Endometrial microvascular endothelial cells (primary cell): ENCODE measurements around the gene SLC5A1. TPM values are rescaled to one million over a fixed set of nuclear protein-coding genes. Genes with fewer than 3 reads are reported as not detected.

Experiments
- in situ Hi-C: cut with HindIII; loops from 2 replicates; pipeline ENCODE4 v1.10.0; 2017; ENCODE audit warnings: low sequenced_read_pairs, low pct_unique_long_range_greater_than_20kb; ENCODE audit errors: inconsistent ontology term
- total RNA-seq: library from RNA; depleted of rRNA; stranded (reverse); fragments of >200 nt; gene quantifications from one replicate; pipeline ENCODE4 v1.2.3, GENCODE V29; 2015; ENCODE audit errors: inconsistent ontology term

SLC5A1 gene
- total RNA-seq: not detected

DNA sequence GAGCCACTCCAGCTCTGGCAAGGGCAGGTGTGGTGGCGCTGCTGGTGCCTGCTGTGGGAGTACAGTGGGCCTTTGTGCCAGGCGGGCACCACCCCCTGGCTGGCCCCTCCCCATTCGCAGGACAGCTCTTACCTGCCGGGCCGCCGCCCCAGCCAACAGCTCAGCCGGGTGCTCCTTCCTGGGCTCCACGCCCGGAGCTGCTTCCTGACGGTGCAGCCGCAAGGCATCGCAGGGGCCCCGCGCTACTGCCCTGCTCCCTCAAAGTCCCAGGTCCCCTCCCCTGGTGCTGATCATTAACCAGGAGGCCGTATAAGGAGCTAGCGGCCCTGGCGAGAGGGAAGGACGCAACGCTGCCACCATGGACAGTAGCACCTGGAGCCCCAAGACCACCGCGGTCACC is at the start of gene SLC5A1:
Gene SLC5A1, plus strand, starts transcription at position 338 of the 400 bp plus-strand sequence. Its CDS starts 21 bp downstream, at position 359.
- in situ Hi-C loops: no loop called here

- in situ Hi-C loops: no loop called here
These were observed 48.0 kb upstream of the SLC5A1 start for GRCh38 chr22:31995046-31995445.

DNA sequence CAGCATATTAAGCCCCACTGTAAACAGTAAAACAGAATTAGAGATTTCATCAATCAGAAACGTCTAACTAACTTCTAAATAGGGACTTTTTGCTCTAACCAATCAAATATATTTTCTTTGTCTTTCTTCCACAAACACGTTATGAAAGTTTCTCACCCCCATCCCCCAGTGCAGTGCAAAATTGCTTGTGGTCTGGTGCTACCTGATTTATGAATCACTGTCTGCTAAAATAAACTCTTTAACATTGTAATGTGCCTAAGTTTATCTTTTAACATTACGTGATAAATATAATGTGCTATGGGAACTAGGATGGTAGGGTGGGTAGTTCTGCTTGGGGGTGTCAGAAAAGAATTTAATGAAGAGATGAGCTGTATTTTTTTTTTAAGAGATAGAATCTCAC is 47.3 kb upstream of the SLC5A1 start:
- in situ Hi-C loops: no loop called here

DNA sequence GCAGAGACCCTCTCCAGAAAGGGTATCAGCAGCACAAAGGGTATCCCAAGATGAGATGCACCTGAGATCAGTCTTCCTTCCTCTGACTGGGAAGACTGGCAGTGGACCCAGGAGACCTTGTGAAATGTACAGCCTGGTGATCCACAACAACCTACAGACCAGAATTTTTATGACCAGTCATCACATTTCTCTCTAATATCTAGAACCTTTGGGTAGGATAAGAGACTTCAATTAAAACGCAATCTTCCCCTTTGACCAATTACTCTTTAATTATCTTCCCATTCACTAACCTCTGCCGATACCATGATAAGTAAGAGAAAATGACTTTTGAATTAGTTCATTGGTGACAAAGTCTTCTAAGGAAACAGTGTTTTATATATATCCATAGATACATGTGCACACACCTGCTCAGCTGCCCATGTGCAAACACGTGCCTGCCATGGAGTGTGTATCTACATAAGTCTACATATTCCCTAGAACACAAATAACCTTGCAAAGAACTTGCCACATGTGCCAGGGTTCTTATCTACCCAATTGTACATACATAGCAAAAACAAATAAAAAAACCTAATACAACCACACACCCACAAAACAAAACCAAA is 44.2 kb upstream of the SLC5A1 start:
- in situ Hi-C loops: no loop called here

GRCh38 chr22:32000181-32000580 is 42.9 kb upstream of the SLC5A1 start:
- in situ Hi-C loops: no loop called here

- in situ Hi-C loops: no loop called here
These were observed 37.6 kb upstream of the SLC5A1 start for GRCh38 chr22:32005453-32005852.

- in situ Hi-C loops: no loop called here
These were observed 29.9 kb upstream of the SLC5A1 start for GRCh38 chr22:32013200-32013599.

GRCh38 chr22:32016081-32016480 is 27.0 kb upstream of the SLC5A1 start:
- in situ Hi-C loops: no loop called here

- in situ Hi-C loops: no loop called here
These were observed 25.0 kb upstream of the SLC5A1 start for GRCh38 chr22:32018056-32018455.

DNA sequence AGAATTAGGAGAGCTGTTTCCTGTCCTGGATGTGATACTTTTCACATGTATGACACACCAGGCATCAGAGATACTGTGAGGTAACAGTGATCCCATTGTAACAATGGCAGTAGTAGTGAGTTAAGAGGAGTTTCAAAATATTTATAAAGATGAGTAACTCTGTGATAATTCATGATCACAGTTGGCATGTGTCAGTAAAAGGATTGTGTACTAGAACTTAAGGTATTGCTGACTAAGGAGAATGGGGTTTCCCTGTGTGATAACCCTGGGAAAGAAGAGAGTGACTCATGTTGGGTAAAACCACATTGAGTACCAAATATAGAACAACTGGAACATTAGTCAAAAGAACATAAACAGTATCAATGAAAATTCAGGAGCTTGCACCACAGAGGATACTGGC is 22.9 kb upstream of the SLC5A1 start:
- in situ Hi-C loops: no loop called here

- in situ Hi-C loops: no loop called here
These were observed 21.3 kb upstream of the SLC5A1 start for GRCh38 chr22:32021716-32022115.

- in situ Hi-C loops: no loop called here
These were observed 19.7 kb upstream of the SLC5A1 start for GRCh38 chr22:32023251-32023827.

GRCh38 chr22:32024796-32025195 is 18.3 kb upstream of the SLC5A1 start:
- in situ Hi-C loops: no loop called here

DNA sequence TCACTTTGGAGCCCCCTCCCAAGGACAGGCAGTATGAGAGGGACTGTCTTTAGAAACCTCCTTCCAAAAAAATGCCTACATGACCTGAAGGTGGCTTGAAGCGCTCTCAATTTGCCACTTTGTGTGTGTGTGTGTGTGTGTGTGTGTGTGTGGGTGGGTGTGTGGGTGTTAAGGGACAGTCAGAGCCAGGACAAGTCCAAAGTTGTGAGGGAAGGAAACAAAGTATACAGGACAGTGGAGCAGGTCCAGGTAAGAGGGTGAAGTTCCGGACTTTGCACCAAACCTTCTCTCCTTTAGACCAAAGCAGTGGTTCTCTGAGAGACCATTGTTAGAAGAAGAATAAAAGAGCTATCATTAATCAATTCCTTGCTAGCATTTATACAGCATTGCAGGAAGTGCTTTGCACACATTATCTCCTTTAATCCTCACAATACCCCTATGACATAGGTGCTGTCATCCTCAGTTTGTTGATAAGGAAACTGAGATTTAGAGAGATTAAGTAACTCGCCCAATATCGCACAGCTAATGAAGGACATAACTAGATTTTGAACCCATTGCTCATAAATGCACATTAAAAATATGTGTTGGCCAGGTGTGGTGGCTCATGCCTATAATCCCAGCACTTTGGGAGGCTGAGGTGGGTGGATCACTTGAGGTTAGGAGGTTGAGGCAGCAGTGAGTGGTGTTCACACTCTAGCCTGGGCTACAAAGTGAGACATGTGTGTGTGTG is 12.4 kb upstream of the SLC5A1 start:
- in situ Hi-C loops: no loop called here

DNA sequence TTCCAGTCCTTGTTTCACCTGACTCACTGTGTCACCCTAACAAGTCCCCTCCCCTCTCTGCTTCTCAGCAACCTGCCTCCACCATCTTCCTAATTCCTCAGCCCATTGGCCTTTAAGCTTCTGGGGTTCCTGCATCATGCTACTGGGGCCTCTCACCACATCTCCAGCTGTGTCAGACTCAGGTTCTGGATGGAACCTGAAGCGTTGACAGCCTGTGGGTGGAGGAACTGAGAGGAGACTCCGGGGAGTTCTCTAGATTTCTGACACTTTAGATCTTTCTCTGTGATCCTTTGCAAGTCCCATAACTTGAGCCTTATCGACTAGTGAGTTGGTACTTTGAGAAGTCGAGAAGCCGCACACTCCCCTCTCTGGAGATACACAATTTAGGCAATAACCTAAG is 11.6 kb upstream of the SLC5A1 start:
- in situ Hi-C loops: no loop called here

DNA sequence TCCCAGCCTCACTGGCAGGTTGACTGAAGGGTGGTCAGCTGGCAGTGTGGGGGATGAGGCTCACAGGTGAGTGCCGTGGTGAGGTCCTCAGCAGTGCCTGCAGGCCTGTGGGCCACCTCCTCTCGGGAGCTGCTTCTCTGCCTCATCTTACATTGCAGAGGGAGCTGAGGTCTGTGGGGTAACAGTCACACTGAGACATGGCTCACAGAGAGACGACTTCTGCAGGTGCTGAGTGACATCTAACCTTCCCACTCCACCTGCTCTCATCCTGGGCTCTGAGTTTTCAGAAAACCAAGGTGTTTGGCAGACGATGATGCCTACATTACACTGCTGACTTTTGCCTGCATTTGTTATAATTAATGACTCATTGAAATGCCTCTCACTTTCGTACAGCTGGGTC is 8.8 kb upstream of the SLC5A1 start:
- in situ Hi-C loops: no loop called here

GRCh38 chr22:32037236-32037635 is 5.8 kb upstream of the SLC5A1 start:
- in situ Hi-C loops: no loop called here

DNA sequence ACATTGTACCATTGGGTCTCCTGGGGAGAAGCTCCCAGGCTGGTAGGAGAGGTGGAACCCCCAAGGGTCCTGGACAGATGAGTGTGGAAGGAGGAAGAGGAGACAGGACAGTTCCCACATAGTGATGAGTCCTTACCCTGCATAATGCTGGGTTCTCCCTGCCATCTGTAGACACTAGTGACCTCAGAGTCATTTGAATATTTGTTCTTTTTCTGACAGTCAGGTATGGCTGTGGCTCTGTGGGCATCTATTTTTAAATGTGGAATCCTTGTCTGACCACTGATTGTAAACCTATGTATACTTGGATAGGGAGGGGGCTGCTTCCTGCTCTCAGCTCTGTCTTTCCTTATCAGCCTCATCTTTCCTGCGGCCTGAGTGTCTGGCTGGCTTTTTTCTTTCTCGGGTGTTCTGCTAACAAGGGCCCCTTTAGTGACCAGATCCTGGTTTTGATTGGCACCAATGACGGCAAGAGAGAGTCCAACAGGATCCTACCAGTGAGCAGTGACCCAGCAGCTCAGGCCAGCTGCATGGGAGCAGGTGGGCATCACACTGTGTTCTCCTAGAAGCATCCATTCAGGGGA is 2.6 kb upstream of the SLC5A1 start:
- in situ Hi-C loops: no loop called here

- in situ Hi-C loops: no loop called here
These were observed 330 bp downstream of the SLC5A1 start for GRCh38 chr22:32043391-32043790.

DNA sequence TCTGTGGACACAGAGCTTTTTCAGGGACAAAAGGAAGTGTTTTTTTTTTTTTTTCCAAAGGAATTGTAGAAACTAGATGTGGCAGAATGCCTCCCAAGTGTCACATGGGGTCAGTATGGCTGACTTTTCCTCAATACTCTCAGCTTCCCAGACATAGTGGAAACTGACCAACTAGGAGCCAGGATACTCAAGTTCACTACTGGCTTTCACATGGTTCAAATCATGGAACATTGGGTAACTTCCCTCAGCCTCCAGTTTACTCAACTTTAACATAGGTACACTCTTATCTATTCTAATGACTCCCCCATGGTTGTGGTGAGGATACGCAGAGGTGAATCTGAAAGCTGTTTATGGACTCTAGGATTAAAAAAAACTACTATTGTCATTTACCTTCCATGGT is 1.4 kb downstream of the SLC5A1 start:
- in situ Hi-C loops: no loop called here
